Duodenal mucosa (tissue), 2 donors: ENCODE results near the gene STK32C.
"Not testable (repeated sequence)": the region's sequence is repeated elsewhere in the genome, so short reads cannot be mapped to it uniquely, and the experiment has no call there.

Experiments
- H3K27ac ChIP-seq: one replicate; pipeline ENCODE4 v1.7.0; 2013; ENCODE audit warnings: low read depth, low read length
- H3K27me3 ChIP-seq, 2 donors: one replicate each; pipeline ENCODE4 v1.7.0; 2013; ENCODE audit warnings: low read length in 2 of 2, control low read depth in 1 of 2; ENCODE audit not compliant: insufficient read depth in 2 of 2, control insufficient read depth in 1 of 2
- H3K36me3 ChIP-seq, 2 donors: one replicate each; pipeline ENCODE4 v1.7.0; 2013; ENCODE audit warnings: low read length in 2 of 2, control low read depth in 1 of 2; ENCODE audit not compliant: insufficient read depth in 2 of 2, control insufficient read depth in 1 of 2
- H3K4me1 ChIP-seq, 2 donors: one replicate each; pipeline ENCODE4 v1.7.0; 2013; ENCODE audit warnings: low read length in 2 of 2, control low read depth in 1 of 2; ENCODE audit not compliant: insufficient read depth in 2 of 2, control insufficient read depth in 1 of 2
- H3K4me3 ChIP-seq, 2 donors: one replicate each; pipeline ENCODE4 v1.7.0; 2013; ENCODE audit warnings: low read length in 2 of 2, low read depth in 1 of 2
- H3K9ac ChIP-seq, 2 donors: one replicate each; pipeline ENCODE4 v1.7.0; 2013; ENCODE audit warnings: low read length in 2 of 2, low read depth in 1 of 2
- H3K9me3 ChIP-seq, 2 donors: one replicate each; pipeline ENCODE4 v1.7.0; 2013; ENCODE audit warnings: low read length in 2 of 2, control low read depth in 1 of 2; ENCODE audit not compliant: control insufficient read depth in 1 of 2

The STK32C gene

DNA sequence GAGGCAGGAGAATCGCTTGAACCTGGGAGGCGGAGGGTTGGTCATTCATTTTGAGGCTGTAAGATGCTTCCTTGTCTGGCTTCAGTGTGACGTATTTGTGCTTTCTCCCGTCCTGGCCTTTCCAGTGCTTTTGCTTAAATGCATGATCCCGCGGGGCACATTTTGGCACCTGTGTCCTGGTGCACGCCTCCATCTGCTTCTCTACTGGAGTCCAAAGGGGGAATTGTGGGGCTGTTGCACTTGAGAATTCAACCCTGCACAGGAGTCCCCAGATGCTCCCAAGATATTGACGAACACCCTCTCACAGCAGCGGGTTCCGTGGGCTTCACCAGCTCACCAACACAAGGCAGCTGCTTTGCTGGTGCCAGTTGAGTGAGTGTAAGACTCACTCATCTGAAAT, 14.0 kb upstream of the STK32C start:
- Histone ChIP-seq H3K9ac (no peak overlapping the region), H3K27ac (no peak overlapping the region), H3K36me3 (no peaks in the 10 kb centered on the region), H3K27me3 (no peaks in the 10 kb centered on the region), H3K9me3 (no peaks in the 10 kb centered on the region), H3K4me3 (no peak overlapping the region), H3K4me1 (no peaks in the 10 kb centered on the region)

DNA sequence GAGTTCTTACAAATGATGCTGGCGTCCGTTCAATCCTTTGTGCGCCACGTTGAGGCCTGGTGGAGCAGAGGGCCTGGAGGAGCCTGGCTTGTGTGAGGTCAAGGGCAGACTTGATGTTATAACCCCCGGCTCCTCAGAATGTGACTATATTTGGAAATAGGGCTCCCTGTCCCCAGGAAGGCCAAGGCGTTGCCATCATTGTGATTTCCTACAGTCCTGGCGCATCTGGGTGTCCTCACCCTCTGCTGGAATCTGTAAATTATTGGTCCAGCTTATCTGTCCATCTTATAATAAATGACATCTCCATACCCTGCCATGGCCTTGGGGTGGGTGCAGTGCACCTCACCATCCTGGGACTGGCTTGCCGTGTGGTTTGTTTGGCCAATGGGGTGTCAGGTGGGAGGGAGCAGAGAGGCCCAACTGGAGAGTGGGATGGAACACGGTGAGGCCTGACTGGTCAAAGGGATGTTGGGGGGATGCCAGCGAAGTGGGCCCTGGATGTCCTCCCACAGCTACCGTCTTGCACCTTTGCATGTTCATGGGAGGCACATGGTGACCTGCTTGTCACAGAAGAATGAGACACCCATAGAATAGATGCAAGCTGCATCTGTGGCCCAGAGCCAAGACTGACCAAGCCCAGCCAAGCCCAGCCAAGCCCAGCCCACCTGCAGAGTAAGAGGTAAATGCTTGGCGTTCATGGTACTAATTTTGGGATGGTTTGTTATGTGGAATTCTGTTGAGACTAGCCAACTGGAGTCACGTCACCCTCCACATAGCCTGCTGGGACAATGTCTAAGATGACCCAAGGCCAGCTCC, 13.1 kb upstream of the STK32C start:
- Histone ChIP-seq H3K4me1 (no peaks in the 10 kb centered on the region), H3K9ac (no peak overlapping the region), H3K27me3 (no peaks in the 10 kb centered on the region), H3K4me3 (no peak overlapping the region), H3K36me3 (no peaks in the 10 kb centered on the region), H3K27ac (no peak overlapping the region), H3K9me3 (no peaks in the 10 kb centered on the region)

DNA sequence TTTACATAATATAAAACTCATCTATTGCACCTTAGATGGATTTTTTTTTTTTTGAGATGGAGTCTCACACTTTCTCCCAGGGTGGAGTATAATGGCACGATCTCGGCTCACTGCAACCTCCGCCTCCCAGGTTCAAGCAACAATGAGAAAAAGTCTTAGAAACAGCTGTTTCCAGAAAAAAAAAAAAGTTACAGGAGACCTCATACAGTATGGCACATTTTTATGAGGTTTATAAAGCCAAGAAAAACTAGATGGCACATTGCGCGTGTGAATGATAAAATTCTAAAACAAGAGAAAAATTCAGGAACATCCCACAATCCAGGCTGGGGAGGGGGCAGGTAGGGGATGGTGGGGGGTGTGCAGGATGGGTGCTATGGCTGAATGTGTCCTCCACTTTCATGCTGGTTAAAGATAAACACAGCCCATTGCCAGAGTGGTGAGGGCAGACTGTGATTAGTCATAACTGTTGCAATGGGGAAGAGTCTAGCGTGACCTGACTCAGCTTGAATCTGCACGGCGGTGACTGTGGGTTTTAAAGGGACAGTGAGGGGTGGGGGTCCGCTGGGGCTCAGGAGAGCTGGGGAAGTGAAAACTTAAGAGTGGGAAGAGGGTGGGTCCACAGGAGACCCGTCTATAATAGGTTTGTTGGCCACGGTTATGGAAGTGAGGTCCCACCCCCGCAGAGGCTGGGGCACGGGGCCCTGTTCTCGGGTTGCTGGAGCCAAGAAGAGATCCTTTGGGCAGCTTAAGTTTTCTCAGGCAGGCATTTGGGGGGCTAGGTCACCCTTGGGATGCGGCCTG, 12.3 kb upstream of the STK32C start:
- Histone ChIP-seq H3K9me3 (no peaks in the 10 kb centered on the region), H3K36me3 (no peaks in the 10 kb centered on the region), H3K27me3 (no peaks in the 10 kb centered on the region), H3K27ac (no peak overlapping the region), H3K4me1 (no peaks in the 10 kb centered on the region), H3K4me3 (no peak overlapping the region), H3K9ac (no peak overlapping the region)

DNA sequence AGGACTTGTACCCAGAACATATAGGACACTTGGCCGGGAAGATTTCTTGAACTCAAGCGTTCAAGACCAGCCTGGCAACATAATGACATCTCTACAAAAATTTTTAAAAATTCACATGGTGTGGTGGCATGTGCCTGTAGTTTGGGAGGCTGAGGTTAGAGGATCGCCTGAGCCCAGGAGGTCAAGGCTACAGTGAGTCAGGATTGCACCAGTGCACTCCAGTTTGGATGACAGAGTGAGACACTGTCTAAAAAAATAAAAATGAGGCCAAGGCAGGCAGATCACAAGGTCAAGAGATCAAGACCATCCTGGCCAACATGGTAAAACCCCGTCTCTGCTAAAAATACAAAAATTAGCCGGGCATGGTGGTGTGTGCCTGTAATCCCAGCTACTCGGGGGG, 9.7 kb upstream of the STK32C start:
- not testable (repeated sequence) for H3K4me3 ChIP-seq, H3K27ac ChIP-seq, H3K27me3 ChIP-seq, H3K9ac ChIP-seq, H3K4me1 ChIP-seq, H3K9me3 ChIP-seq, H3K36me3 ChIP-seq

DNA sequence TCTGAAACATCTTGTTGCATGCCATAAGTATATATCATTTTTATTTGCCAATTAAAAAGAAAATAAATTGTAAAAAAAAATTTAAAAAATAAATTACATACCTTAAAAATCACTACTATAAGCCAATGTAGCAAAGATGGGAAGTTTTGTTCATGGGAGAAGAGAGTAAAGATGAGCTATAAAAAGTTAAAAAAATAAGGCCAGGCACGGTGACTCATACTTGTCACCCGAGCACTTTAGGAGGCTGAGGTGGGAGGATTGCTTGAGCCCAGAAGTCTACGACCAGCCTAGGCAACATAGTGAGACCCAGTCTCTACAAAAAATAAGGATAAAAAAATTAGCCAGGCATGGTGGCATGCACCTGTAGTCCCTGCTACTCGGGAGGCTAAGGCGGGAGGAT, 8.4 kb upstream of the STK32C start:
- Histone ChIP-seq H3K36me3 (no peaks in the 10 kb centered on the region), H3K27me3 (no peaks in the 10 kb centered on the region), H3K9ac (no peak overlapping the region), H3K4me1 (no peaks in the 10 kb centered on the region), H3K9me3 (no peaks in the 10 kb centered on the region), H3K4me3 (no peak overlapping the region), H3K27ac (no peak overlapping the region)

GRCh38 chr10:132314881-132315280, 7.1 kb upstream of the STK32C start:
- not testable (repeated sequence) for H3K4me1 ChIP-seq, H3K9ac ChIP-seq, H3K27ac ChIP-seq, H3K9me3 ChIP-seq, H3K27me3 ChIP-seq, H3K4me3 ChIP-seq, H3K36me3 ChIP-seq

GRCh38 chr10:132314336-132314735, 6.6 kb upstream of the STK32C start:
- Histone ChIP-seq H3K9me3 (no peaks in the 10 kb centered on the region), H3K4me1 (no peaks in the 10 kb centered on the region), H3K4me3 (no peak overlapping the region), H3K27ac (no peak overlapping the region), H3K9ac (no peak overlapping the region), H3K36me3 (no peaks in the 10 kb centered on the region), H3K27me3 (peaks cover 8 to 15% of the 10 kb centered on the region in 2 donors)

DNA sequence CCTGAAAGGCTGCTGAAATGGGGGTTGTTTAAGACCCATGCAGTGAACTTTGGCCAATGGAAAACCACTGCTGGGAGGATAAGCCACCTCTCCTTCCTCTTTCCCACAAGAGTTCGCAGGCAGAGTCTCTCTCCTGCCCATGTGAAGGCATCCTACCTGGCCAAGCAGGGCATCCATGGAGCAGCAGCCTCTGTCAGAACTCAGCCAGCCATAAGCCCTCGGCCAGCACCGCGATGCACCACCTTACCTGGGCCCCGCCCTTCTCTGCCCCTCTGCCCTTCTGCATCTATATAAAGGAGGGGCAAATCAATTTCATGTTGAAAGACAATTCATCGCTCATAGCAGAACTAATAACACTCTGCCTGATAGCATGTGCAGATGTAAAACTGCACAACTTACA, 6.1 kb upstream of the STK32C start:
- no peaks in the 10 kb centered on the region for H3K9me3 ChIP-seq
- H3K27me3 ChIP-seq = peaks cover 13 to 18% of the 10 kb centered on the region in 2 donors
- H3K4me1 ChIP-seq = peaks cover 0 to 4% of the 10 kb centered on the region in 2 donors
- no peak overlapping the region for H3K27ac ChIP-seq
- H3K9ac ChIP-seq = no peak overlapping the region
- H3K4me3 ChIP-seq = no peak overlapping the region
- H3K36me3 ChIP-seq = no peaks in the 10 kb centered on the region

DNA sequence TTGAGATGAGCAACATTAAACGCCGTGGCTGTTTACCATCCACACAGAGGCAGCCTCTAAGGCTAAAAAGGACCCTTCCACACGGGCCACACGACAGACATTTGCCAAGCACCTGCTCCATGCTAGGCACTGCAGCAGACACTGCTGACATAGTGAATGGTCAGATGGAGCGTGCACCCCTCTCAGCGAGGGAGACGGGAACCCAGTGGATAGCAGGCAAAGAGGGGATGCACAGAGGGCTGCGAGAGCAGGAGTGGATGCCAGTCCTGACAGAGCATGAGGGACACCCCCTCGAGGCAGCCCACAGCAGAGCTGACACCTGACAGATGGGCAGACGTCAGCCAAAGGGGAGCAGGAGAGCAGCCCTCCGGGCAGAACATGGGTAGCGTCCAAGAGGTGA, 5.6 kb upstream of the STK32C start:
- H3K27ac ChIP-seq = no peak overlapping the region
- peaks cover 0 to 8% of the 10 kb centered on the region in 2 donors for H3K4me1 ChIP-seq
- peaks cover 14 to 18% of the 10 kb centered on the region in 2 donors for H3K27me3 ChIP-seq
- H3K9ac ChIP-seq = no peak overlapping the region
- no peak overlapping the region for H3K4me3 ChIP-seq
- no peaks in the 10 kb centered on the region for H3K9me3 ChIP-seq
- H3K36me3 ChIP-seq = no peaks in the 10 kb centered on the region

DNA sequence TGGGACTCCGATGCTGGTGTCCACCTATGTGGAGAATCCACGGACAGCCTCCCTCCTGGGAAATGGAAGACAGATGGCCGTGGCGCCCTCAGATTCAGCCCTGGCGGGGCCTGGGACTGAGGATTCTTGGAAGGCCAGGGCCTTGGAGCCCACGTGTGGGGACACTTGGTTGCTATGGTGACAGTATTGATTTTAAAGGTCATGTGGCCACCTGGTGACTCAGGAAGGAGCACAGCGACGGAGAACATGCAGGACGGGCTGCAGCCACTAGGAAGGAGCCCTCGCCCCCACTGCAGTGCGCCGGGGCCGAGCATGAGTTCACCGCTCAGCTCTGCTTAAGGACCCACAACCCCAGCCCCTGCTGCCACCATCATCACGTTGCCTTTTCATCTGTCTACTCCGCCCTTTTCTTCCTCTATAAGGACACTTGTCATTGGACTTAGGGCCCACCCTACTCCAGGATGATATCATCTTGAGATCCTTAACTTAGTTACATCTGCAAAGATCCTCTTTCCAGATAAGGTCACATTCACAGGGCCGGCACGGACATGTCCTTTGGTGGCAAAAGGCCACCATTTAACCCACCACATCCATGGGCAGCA, 3.7 kb upstream of the STK32C start:
- no peaks in the 10 kb centered on the region for H3K9me3 ChIP-seq
- no peak overlapping the region for H3K27ac ChIP-seq
- H3K4me3 ChIP-seq = no peak overlapping the region
- no peaks in the 10 kb centered on the region for H3K36me3 ChIP-seq
- H3K9ac ChIP-seq = no peak overlapping the region
- peaks cover 18 to 20% of the 10 kb centered on the region in 2 donors for H3K27me3 ChIP-seq
- peaks cover 0 to 13% of the 10 kb centered on the region in 2 donors for H3K4me1 ChIP-seq
